ENCODE measurements around the gene CPXM2. TPM values are rescaled to one million over a fixed set of nuclear protein-coding genes. Genes with fewer than 3 reads are reported as not detected.

The CPXM2 gene
- total RNA-seq, 1 experiment from 2014 or later, result 0.12 TPM

- Histone ChIP-seq H3K36me3 (ENCODE audit: control insufficient read depth in 1 of 2, insufficient read depth in 2 of 2, low read length in 2 of 2) (no peaks in the 10 kb centered on the region), H3K27me3 (ENCODE audit: insufficient read depth, low read length) (peaks cover 40% of the 10 kb centered on the region), H3K9me2 (ENCODE audit: insufficient read depth) (no peaks in the 10 kb centered on the region), H3K27ac (ENCODE audit: low read depth, low read length) (no peak overlapping the region), H3K4me1 (ENCODE audit: control insufficient read depth in 1 of 2, insufficient read depth in 2 of 2, low read length in 2 of 2) (no peaks in the 10 kb centered on the region), H2AFZ (ENCODE audit: low read depth, low read length, poor library complexity, severe bottlenecking) (no peak overlapping the region), H4K20me1 (ENCODE audit: insufficient read depth) (no peaks in the 10 kb centered on the region), H3K4me2 (ENCODE audit: low read length) (no peak overlapping the region), H3K4me3 (replicated peaks in 1 of 2; ENCODE audit: low read depth in 1 of 2, low read length in 2 of 2) (no peak overlapping the region), H3K79me2 (ENCODE audit: insufficient read depth, low read length) (no peaks in the 10 kb centered on the region), H3K9me3 (ENCODE audit: control insufficient read depth in 1 of 2, insufficient read depth in 1 of 2, low read depth in 1 of 2, low read length in 2 of 2) (0 out of 4 replicates have a peak, but pooled peaks cover 0 to 3% of the 10 kb centered on the region in 2 experiments), H3K9ac (ENCODE audit: low read length) (no peak overlapping the region)
- BruUV-seq (replicated peaks), result no TSS peak
- intact Hi-C loops (cut with micrococcal nuclease), result no loop called here
- ChIA-PET CTCF (interaction anchor here (0.6 kb wide), 1 partner anchor 10 kb away, joined by 3 read pairs; no protein-coding TSS in a partner anchor), POLR2A (no interaction called here), RAD21 (ENCODE audit: low non-redundant PET in 1 of 2, low total read pairs in 2 of 2, uncharacterized antibody in 2 of 2, unreplicated experiment in 2 of 2) (no interaction called here)
- ATAC-seq, result no peak
- TF ChIP-seq CEBPB (IDR thresholded peaks at IDR 0.05; ENCODE audit: low read depth) (no peak), RAD21 (IDR thresholded peaks at IDR 0.05; ENCODE audit: low read depth) (no peak), CBX3 (IDR thresholded peaks at IDR 0.05; ENCODE audit: low read depth) (no peak), EZH2 (IDR thresholded peaks at IDR 0.05) (no peak), SRF (IDR thresholded peaks at IDR 0.05; ENCODE audit: low read depth) (no peak), ATF3 (IDR thresholded peaks at IDR 0.05) (no peak), EGR1 (IDR thresholded peaks at IDR 0.05; ENCODE audit: low read depth) (no peak), ZFX (IDR thresholded peaks at IDR 0.05) (no peak), ZBTB33 (IDR thresholded peaks at IDR 0.05; ENCODE audit: extremely low read depth, insufficient replicate concordance, low read length) (no peak), FOSL1 (IDR thresholded peaks at IDR 0.05; ENCODE audit: low read depth) (no peak), ELF1 (IDR thresholded peaks at IDR 0.05; ENCODE audit: borderline replicate concordance, low read depth) (no peak), EZH2phosphoT487 (IDR thresholded peaks at IDR 0.05; ENCODE audit: borderline replicate concordance) (no peak), MAX (IDR thresholded peaks at IDR 0.05) (no peak), TCF7L2 (IDR thresholded peaks at IDR 0.05; ENCODE audit: borderline replicate concordance, extremely low read depth, insufficient read depth, insufficient read length) (no peak), POLR2AphosphoS5 (IDR thresholded peaks at IDR 0.05; ENCODE audit: low read depth, low read length) (no peak)
- DNase-seq (ENCODE audit: low read depth, low spot score), result no peak
These were observed 13.3 kb upstream of the CPXM2 start for GRCh38 chr10:123904834-123905409.

Measured in HCT116 (cell line).